ENCODE data around the gene PLXNA2.

PLXNA2 gene

GRCh38 chr1:208100906-208101305 lies 143.3 kb downstream of the PLXNA2 start:
- no peak for DNase-seq (ENCODE audit: low read depth in 2 of 2)

GRCh38 chr1:208100106-208100505 lies 144.1 kb downstream of the PLXNA2 start:
- no peak for DNase-seq (ENCODE audit: low read depth in 2 of 2)

- no peak for DNase-seq (ENCODE audit: low read depth in 2 of 2)
Observed at GRCh38 chr1:208098773-208099172, 145.4 kb downstream of the PLXNA2 start.

DNA sequence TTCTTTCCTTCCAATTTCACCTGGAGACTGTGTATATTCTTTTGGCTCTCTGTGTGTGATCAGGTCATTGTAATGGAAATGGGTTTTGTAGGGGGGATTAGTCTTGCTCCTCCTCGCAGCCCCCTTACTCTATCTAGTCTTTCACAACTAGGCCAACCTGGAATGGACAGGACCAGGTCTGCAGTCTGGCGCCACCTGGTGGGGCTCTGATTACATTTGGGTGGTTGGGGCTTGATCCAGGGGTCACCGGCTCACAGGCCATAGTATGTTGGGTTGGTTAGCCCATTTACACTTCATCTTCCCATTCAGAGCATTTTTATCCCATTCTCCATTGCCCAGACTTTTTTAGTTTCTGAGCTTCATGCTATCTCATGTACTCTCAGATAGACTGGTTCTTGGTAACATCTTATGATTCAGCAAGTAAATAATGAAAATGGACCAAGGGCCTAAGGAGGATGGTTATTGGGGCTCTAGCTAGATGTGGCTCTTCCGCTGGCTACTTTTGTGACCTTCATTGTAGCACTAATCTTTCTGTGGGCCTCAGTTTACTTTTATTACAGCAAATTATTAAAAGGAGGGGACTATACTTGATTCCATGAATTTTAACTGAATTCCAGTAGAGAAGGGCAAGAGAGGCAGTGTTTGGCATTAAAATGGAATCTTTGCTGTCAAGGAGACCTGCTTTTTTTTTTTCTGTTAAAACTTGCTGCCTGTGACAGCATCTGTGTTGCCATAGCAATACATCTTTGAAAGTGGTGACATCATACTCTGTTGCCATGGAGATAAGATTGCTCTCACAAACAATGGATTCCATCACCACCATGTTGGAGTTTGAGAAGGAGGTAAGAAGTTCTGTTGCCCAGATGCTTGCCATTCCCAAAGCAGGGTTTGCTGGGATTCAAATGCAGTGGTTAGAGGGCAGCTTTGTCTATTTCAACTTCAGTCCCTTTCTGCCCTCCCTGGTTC lies 150.1 kb downstream of the PLXNA2 start:
- peak; percentile 5 to 27 for DNase-seq (ENCODE audit: low read depth in 2 of 2)

GRCh38 chr1:208093046-208093445 lies 151.1 kb downstream of the PLXNA2 start:
- no peak for DNase-seq (ENCODE audit: low read depth in 2 of 2)

GRCh38 chr1:208090388-208091301 lies 153.5 kb downstream of the PLXNA2 start:
- no peak for DNase-seq (ENCODE audit: low read depth in 2 of 2)

- DNase-seq (ENCODE audit: low read depth in 2 of 2), result no peak
Observed at GRCh38 chr1:208089761-208090370, 154.3 kb downstream of the PLXNA2 start.

GRCh38 chr1:208089149-208089548 lies 155.0 kb downstream of the PLXNA2 start:
- no peak for DNase-seq (ENCODE audit: low read depth in 2 of 2)

GRCh38 chr1:208088319-208088718 lies 155.9 kb downstream of the PLXNA2 start:
- DNase-seq (ENCODE audit: low read depth in 2 of 2), result no peak

DNA sequence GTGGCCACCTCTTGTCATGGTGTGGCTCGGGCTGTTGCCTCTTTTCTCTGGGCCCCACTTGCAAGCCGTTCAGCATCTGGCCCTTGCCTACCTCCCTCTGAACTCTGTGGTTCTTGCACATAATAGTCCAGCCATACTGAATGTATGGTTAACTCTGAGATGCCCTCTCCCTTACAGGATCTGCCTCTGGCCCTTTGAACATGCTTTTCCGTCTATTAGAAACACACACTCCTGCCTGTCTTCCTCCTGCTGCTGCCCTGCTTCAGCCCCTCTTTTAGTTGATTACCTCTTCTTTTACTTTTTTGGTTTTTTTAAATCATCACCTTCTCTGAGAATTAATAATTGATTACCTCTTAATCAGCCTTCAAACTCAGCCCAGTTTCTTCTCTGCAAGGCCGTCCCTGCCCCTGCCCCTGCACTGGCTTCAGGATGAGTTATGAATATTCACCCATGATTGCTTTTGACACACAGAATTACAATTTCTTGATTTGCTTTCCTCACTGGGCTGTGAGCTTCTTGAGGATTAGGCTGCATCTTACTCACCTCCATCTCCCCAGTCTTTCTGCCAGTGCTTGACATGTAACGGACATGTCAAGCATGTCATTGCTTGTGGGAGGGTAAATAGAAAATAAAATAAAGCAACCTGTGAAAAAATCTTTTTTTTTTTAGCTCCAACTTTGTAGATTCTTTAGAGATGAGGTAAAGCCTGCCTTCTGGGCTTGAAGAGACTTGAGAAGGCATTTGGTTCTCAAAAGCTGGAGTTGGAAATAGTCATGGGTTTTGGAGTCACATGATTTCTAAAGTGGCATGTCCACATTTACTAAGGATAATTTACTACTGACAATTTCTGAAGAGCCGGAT lies 158.3 kb downstream of the PLXNA2 start:
- DNase-seq (ENCODE audit: low read depth in 2 of 2), result no peak

DNA sequence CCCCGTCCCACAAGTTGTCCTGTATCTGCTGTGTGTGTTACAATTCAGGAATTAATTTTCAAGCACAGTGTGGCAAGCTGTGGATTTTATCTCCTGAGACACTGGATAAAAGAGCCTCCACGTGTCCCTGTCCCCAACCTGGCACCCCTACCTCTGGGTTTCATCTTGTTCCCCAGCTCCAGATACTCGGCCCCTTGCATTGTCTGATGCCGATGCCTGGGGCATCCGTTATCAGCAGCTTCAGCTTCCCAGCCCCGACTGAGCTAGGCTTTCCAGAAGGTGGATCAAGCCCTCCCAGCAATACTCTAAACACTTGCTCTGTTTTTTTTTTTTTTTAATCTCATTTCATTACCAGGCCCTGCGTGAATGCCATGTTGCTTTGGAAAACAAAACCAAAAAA lies 159.4 kb downstream of the PLXNA2 start:
- DNase-seq (ENCODE audit: low read depth in 2 of 2), result no peak

DNA sequence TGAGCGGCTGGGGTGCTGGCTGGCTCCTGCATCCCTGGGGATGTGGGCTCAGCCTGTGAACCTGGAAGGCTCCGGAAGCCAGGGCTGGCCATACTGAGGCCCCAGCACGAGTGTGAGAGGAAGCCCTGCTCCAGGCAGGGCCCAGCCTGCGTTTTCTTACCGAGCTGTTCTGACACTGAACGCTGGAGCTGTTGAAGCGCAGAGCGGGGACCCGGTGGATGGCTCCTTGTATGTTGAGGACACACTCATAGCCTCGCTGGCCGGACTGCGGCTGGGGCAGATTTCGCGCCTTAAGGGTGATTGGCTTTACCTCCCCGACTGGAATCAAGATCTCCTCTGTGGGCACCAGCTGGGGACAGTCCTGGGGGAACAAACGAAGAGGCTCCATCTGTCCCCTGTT lies 160.0 kb downstream of the PLXNA2 start:
- DNase-seq (ENCODE audit: low read depth in 2 of 2), result no peak

DNA sequence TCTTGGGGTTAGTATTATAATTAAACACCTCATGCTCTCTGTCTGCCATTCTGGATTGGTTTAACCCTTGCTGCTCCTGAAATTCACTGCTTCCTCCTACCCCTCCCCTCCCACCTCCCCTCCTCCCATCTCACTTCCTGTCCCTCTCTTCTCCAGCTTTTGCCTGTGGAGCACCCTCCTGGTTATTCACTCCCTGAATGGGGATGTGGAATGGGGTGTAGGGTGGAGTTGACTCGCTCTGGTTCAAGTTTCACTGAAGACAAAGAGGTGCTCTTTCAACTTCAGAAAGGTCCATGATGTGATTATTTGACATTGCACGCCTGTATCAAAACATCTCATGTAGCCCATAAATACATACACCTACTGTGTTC lies 160.5 kb downstream of the PLXNA2 start:
- no peak for DNase-seq (ENCODE audit: low read depth in 2 of 2)

- no peak for DNase-seq (ENCODE audit: low read depth in 2 of 2)
Observed at GRCh38 chr1:208083016-208083714, 161.0 kb downstream of the PLXNA2 start.

DNA sequence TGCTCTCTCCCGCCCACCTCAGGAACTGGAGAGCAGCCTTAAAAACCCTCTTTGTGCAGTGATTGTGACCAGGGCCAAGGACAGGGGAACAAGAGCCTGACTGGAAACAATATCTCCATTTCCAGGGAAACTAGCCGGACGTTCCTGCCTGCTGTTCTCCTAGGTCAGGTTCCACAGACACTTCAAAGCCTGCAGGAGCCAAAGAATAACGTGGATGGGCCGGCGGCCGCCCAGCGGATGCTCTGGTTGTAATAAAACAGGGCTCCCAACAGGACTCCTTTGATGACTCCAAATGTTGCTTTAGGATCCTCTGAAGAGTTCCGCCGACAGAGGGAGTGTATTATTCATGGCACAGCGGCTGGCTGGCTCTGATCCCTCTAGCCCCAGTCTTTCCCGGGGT lies 162.2 kb downstream of the PLXNA2 start:
- DNase-seq (ENCODE audit: low read depth in 2 of 2), result no peak

- DNase-seq (ENCODE audit: low read depth in 2 of 2), result no peak
Observed at GRCh38 chr1:208080396-208081286, 163.5 kb downstream of the PLXNA2 start.

DNA sequence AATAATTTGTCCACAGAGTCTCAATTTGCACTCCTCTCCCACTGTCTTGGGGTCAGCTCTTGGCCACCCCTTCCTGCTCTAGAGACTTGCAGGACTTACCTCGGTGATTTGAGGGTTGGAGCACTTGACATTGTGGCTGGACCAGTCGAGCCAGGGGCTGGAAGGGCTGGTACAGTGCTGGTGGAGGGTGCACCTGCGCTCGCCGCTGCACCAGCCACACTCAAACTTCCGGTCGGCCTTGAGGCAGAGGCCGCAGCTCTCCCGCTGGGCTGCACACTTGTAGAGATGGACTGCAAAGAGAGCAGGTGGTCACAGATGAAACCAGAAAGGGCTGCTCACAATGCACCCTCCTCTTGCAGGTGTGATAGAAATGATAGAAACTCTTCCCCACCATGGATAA lies 165.0 kb downstream of the PLXNA2 start:
- DNase-seq (ENCODE audit: low read depth in 2 of 2), result no peak

GRCh38 chr1:208078752-208079151 lies 165.4 kb downstream of the PLXNA2 start:
- DNase-seq (ENCODE audit: low read depth in 2 of 2), result no peak

GRCh38 chr1:208077232-208078075 lies 166.7 kb downstream of the PLXNA2 start:
- DNase-seq (ENCODE audit: low read depth in 2 of 2), result no peak
